ENCODE data around the gene GSS.

GSS gene

DNA sequence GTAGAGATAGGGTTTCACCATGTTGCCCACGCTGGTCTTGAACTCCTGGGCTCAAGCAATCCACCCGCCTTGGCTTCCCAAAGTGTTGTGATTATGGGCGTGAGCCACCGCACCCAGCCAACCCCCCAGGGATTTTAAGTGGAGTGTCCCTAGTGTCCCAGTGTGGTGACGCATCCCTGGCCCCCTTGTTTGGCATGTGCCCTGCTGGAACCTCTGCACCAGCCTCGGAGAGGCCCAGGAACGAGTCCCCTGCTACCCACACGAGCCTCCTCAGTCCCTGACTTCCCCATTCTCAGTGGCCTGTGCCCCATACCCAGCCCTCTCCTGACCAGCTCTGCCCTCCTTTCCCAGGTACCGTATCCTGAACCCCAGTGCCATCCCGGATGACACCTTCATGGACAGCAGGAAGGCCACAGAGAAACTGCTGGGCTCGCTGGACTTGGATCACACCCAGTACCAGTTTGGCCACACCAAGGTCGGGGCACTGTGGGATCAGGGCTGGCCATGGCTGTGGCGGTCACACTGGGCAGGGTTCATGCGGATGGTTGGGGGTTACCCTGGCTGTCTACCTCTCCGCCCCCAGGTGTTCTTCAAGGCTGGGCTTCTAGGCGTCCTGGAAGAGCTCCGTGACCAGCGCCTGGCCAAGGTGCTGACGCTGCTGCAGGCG lies 37.3 kb upstream of the GSS start:
- DNase-seq = no peak

- no peak for DNase-seq
These were observed 35.1 kb upstream of the GSS start for GRCh38 chr20:34990661-34991214.

- DNase-seq = no peak
These were observed 34.6 kb upstream of the GSS start for GRCh38 chr20:34990231-34990630.

DNA sequence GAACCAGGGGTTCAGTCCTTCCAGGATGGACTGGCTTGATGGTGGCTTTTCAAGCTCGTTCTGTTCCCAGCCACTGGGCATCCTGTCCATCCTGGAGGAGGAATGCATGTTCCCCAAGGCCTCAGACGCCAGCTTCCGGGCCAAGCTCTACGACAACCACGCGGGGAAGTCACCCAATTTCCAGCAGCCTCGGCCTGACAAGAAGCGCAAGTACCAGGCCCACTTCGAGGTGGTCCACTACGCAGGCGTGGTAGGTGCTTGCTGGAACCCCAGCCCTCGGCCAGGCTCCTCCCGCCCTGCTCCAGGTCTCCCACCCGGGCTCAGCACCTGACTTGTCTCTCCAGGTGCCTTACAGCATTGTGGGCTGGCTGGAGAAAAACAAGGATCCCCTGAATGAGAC lies 34.1 kb upstream of the GSS start:
- no peak for DNase-seq

DNA sequence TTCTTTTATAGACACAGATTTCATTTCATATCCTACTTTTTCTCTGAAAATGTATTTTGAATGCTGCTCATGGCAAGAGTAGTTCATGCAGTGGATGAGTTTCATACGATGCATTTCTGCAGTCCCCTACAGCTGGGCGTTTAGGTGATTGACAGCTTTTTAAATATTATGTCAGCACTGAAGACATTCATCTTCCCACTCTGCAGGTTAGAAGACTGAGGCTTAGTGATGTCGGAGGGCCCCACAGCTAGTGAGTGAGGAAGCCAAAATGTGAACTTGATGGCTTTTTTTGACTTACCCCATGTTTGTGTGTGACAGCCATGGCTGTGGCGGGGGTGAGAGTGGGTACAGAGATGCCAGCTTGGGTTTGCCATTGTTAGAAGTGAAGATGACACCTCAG lies 33.5 kb upstream of the GSS start:
- no peak for DNase-seq

DNA sequence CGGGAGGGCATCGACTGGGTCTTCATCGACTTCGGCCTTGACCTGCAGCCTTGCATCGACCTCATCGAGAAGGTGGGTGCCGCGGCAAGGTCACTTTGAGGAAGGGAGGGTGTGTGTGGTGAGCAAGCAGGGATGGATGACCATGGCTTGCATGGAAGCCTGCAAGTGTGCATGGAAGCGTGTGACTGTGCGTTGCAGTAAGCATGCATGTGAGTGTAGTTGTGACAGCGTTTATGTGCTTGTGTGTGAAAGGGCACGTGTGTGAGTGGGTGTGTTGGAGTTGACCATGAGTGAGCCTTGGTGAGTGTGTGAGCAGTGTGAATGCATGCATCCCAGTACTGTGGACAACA lies 32.6 kb upstream of the GSS start:
- DNase-seq = no peak

DNA sequence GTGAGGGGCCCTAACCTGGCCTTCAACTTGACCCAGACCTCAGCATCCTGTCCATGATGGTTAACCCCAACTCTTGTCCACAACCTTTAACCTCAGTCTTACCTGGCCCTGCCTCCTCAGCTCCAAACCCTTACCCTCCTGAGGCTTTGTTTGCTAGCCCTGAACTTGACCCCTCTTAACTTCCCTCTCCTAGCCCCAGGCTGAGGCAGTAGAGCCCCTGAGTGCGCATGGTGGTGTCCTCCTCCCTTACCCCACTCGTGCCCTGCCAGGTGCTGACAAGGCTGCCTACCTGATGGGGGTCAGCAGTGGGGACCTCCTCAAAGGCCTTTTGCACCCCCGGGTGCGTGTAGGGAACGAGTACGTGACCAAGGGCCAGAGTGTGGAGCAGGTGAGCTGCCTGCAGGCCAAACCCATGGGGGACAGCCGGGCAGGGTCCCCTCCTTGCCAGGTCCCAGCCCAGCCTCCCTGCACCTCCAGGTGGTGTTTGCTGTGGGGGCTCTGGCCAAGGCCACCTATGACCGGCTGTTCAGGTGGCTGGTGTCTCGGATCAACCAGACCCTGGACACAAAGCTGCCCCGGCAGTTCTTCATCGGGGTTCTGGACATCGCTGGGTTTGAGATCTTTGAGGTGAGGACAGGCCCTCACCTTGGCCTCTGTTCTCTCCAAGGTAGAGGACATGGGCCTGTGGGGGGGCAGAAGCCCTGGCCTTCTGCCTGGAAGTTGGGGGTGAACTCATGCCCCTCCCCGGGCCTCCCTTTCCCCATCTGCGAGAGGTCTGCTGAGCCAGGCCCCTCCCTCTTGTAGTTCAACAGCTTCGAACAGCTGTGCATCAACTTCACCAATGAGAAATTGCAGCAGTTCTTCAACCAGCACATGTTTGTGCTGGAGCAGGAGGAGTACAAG lies 31.9 kb upstream of the GSS start:
- no peak for DNase-seq

DNA sequence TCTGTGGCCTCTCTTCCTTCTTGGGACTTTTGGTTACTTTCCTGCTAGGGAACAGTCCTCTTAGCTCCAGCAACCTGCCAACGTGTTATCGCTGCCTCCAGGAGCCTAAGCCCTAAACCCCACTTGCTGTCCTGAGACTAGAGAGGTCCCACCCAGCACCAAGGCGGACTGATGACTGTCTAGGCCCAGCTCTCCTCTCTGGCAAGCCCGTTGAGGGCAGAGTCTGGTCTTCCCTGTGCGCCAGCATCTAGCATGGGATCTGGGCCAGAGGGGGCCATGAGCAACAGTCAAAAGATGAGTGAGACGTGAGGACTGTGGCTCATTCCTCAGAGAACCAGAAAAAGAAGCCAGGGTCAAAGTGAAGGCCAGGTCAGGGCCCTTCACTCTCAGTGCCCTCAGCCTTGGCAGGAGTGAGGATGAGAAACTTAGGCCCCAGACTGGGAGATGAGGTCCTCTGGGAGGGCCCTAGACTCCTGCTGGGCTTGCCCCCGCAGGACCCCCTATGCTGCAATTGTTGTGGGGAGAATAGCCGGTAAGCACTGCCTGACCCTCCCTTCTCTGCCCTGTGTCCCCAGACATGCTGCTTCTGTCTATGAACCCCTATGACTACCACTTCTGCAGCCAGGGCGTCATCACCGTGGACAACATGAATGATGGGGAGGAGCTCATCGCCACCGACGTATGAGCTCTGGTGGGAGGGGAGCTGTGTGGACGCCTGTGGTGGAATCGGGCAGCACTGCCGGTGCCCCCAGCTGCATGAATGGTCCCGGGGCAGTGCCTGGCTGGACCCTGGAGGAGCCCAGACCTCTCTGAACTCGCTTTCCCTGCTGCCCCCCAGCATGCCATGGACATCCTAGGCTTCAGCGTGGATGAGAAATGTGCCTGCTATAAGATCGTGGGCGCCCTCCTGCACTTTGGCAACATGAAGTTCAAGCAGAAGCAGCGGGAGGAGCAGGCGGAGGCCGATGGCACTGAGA lies 31.0 kb upstream of the GSS start:
- no peak for DNase-seq

GRCh38 chr20:34985461-34986310 lies 30.1 kb upstream of the GSS start:
- DNase-seq = peak; percentile 39

GRCh38 chr20:34984756-34985261 lies 29.2 kb upstream of the GSS start:
- no peak for DNase-seq

GRCh38 chr20:34983995-34984735 lies 28.6 kb upstream of the GSS start:
- DNase-seq = no peak

- DNase-seq = no peak
These were observed 27.6 kb upstream of the GSS start for GRCh38 chr20:34983089-34983820.

DNA sequence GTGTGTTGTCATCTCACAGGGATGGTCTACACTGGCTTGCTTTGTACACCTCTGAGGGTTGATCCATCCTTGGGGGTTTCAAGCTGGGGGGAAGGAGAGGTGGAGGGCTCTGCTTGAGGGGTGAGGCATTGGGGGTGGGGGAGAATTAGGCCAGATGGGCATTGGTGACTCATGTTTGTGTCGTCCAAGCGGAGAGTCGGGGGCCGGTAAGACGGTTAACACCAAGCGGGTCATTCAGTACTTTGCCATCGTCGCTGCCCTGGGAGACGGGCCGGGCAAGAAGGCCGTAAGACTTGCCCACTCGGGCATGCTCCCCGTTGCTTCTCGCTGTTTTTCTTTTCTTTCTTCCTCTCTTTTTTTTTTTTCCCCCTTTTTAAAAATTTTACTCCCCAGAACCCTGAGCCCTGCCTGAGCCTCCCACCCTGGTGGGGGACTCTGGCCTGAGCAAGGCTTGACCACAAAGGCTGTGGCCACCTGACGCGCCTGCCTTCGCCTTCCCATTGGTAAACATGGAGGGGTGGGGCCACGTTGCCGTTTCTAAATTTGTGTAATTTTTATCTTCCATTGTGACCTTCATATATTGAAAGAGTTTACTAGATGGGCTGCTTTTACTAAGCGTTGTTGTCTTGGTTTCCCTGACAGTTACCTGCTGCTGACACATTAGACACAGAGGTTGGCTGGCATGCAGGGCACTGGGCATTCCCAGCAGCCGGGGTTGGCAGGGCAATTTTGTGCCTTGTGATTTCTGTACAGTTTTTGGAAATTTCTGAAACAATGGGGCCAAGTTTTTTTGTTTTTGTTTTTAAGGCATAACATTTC lies 26.9 kb upstream of the GSS start:
- no peak for DNase-seq

DNA sequence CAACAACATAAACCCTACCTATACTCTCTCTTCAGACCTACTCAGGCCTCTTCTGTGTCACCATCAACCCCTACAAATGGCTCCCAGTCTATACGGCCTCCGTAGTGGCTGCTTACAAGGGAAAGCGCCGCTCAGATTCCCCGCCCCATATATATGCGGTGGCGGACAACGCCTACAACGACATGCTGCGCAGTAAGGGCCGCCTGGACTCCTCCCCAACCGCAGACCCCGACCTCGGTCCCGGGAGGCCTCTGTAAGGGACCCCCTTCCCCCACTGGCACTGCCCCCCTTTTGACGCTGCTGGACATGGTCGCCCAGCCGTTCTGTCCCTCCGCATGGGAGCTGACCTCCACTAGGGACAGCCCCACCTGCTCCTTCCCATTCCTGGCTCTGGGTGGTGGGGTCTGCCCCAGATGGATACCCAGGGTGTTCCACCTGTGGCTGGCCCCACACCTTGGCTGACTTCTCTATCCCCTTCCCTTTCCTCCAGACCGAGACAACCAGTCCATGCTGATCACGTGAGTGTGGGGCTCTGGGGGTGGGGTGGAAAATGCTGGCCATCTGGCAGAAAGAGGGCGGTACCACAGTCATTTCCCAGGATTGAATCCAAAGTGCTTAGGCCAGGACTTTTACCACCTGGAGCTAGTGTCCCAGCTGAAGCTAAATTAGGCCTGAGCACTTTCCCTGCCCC lies 25.1 kb upstream of the GSS start:
- DNase-seq = no peak

DNA sequence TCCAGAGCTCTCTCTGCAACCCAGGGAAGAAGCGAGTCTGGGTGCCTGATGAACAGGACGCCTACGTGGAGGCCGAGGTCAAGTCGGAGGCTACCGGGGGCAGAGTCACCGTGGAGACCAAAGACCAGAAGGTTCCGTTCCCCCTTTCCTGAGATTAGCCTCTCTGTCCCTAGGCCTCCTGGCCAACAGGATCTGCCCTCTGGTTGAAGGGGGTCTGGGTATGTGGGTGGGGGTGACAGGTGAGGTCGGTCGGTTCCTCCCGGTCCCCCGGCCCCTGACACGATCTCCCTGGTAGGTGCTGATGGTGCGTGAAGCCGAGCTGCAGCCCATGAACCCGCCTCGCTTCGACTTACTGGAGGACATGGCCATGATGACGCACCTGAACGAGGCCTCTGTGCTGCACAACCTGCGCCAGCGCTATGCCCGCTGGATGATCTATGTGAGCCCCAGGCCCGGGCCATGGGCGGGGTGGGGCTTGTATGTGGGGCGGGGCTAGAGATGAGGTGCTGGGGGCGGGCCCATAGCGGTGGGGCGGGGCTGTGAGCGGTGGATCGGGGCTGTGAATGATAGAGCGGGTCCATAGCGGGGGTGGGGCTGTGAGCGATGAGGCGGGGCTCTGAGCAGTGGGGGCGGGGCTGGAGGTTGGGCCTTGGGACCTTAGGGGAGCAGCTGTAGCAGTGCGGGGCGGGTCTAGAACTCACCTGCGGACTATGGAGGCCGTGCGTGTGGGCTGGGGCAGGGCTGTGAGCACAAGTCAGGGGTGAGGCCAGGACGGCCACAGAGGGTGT lies 24.0 kb upstream of the GSS start:
- DNase-seq = no peak

GRCh38 chr20:34978092-34978744 lies 22.6 kb upstream of the GSS start:
- DNase-seq = no peak

- DNase-seq = no peak
These were observed 21.9 kb upstream of the GSS start for GRCh38 chr20:34977365-34978091.
